ENCODE data around the gene KHDC1. TPM values are rescaled to one million over a fixed set of nuclear protein-coding genes. Genes with fewer than 3 reads are reported as not detected.
"Not testable (repeated sequence)": the region's sequence is repeated elsewhere in the genome, so short reads cannot be mapped to it uniquely, and the experiment has no call there.

KHDC1 gene
- polyA plus RNA-seq, 3 donors: 0.13 TPM; not detected in 2

GRCh38 chr6:73308712-73309534, 45.9 kb upstream of the KHDC1 start:
- Histone ChIP-seq H3K27me3 (ENCODE audit: control insufficient read depth in 2 of 2, insufficient read depth in 2 of 2, low read length in 2 of 2) (peaks cover 0 to 8% of the 10 kb centered on the region in 2 donors), H3K79me2 (ENCODE audit: insufficient read depth, low read length) (no peaks in the 10 kb centered on the region), H4K20me1 (ENCODE audit: insufficient read depth, low read length) (no peaks in the 10 kb centered on the region), H3K4me3 (replicated peaks in 1 of 3; ENCODE audit: low read depth in 2 of 3, low read length in 3 of 3) (peak overlapping the region; percentile 61 to 85 (median 75)), H3K4me1 (ENCODE audit: control insufficient read depth in 1 of 2, insufficient read depth in 2 of 2, low read length in 2 of 2) (peaks cover 9 to 11% of the 10 kb centered on the region in 2 donors), H3K36me3 (replicated peaks in 1 of 2; ENCODE audit: control insufficient read depth in 1 of 2, insufficient read depth in 2 of 2, low read length in 2 of 2) (no peaks in the 10 kb centered on the region), H2AFZ (ENCODE audit: insufficient read depth, low read depth, low read length, poor library complexity, severe bottlenecking) (peak overlapping the region; percentile 91), H3K27ac (ENCODE audit: low read depth in 1 of 2, low read length in 2 of 2) (no peak overlapping the region), H3K9ac (ENCODE audit: insufficient read depth, low read length, poor library complexity, severe bottlenecking) (peak overlapping the region; percentile 70), H3K4me2 (replicated peaks; ENCODE audit: extremely low read depth, low read length, poor library complexity, severe bottlenecking) (peak overlapping the region; percentile 91), H3K9me3 (replicated peaks in 1 of 2; ENCODE audit: control insufficient read depth in 1 of 2, insufficient read depth in 1 of 2, low read length in 2 of 2) (no peaks in the 10 kb centered on the region)
- 74% methylated on average over 19 of the region's 26 CpGs for WGBS (ENCODE audit: insufficient coverage)
- peaks cover 23% of the 10 kb centered on the region for H3K4me1 Mint-ChIP-seq
- H3K4me3 Mint-ChIP-seq: peak overlapping the region; percentile 98 to 100
- peaks cover 0 to 2% of the 10 kb centered on the region in 2 donors for H3K36me3 Mint-ChIP-seq
- no peak for TF ChIP-seq CTCF (IDR thresholded peaks at IDR 0.05)
- H3K27me3 Mint-ChIP-seq (ENCODE audit: low read depth in 3 of 3): peaks cover 14 to 34% (median 24%) of the 10 kb centered on the region in 3 donors
- intact Hi-C loops (cut with micrococcal nuclease): no loop called here
- H3K27ac Mint-ChIP-seq: peak overlapping the region in 1 of 7 donors; percentile 33
- H3K9me3 Mint-ChIP-seq: peaks cover 0 to 10% (median 7%) of the 10 kb centered on the region in 7 donors
- DNase-seq: no peak

- H3K4me3 ChIP-seq (replicated peaks in 1 of 3; ENCODE audit: low read depth in 2 of 3, low read length in 3 of 3); H3K27ac Mint-ChIP-seq; H3K9ac ChIP-seq (ENCODE audit: insufficient read depth, low read length, poor library complexity, severe bottlenecking); H3K9me3 Mint-ChIP-seq; H3K36me3 ChIP-seq (replicated peaks in 1 of 2; ENCODE audit: control insufficient read depth in 1 of 2, insufficient read depth in 2 of 2, low read length in 2 of 2); H3K4me3 Mint-ChIP-seq; H3K4me1 ChIP-seq (ENCODE audit: control insufficient read depth in 1 of 2, insufficient read depth in 2 of 2, low read length in 2 of 2); DNase-seq; H3K27me3 Mint-ChIP-seq (ENCODE audit: low read depth in 3 of 3); intact Hi-C loops (cut with micrococcal nuclease); H3K27me3 ChIP-seq (ENCODE audit: control insufficient read depth in 2 of 2, insufficient read depth in 2 of 2, low read length in 2 of 2); H3K4me2 ChIP-seq (replicated peaks; ENCODE audit: extremely low read depth, low read length, poor library complexity, severe bottlenecking); H4K20me1 ChIP-seq (ENCODE audit: insufficient read depth, low read length); H3K27ac ChIP-seq (ENCODE audit: low read depth in 1 of 2, low read length in 2 of 2); H3K9me3 ChIP-seq (replicated peaks in 1 of 2; ENCODE audit: control insufficient read depth in 1 of 2, insufficient read depth in 1 of 2, low read length in 2 of 2); H3K79me2 ChIP-seq (ENCODE audit: insufficient read depth, low read length); H2AFZ ChIP-seq (ENCODE audit: insufficient read depth, low read depth, low read length, poor library complexity, severe bottlenecking): not testable (repeated sequence)
- Mint-ChIP-seq H3K36me3 (peaks cover 2 to 10% of the 10 kb centered on the region in 2 donors), H3K4me1 (peaks cover 11% of the 10 kb centered on the region)
- WGBS (ENCODE audit: insufficient coverage): 90% methylated on average over 4 of the region's 7 CpGs
Measured at GRCh38 chr6:73303773-73304172, 40.8 kb upstream of the KHDC1 start.
